Jurkat, Clone E6-1 (cell line): ENCODE data around the gene AFAP1L1. TPM values are rescaled to one million over a fixed set of nuclear protein-coding genes. Genes with fewer than 3 reads are reported as not detected.

ENCODE experiments used
- DNase-seq: peaks from one replicate; pipeline ENCODE4 v3.0.0-alpha.2; 2011; ENCODE audit warnings: low read depth, low spot score
- H3K4me3 ChIP-seq: 2 replicates; pipeline ENCODE4 v1.5.1; 2011; ENCODE audit warnings: mild to moderate bottlenecking, low read length, control low read depth, moderate library complexity
- polyA plus RNA-seq: library from polyadenylated mRNA; unstranded; fragments of >200 nt; gene quantifications from one replicate; pipeline ENCODE4 v1.2.1, GENCODE V29; 2012; ENCODE audit warnings: missing spikeins; ENCODE audit not compliant: insufficient read length, insufficient read depth

The AFAP1L1 gene
- polyA plus RNA-seq, result not detected

- no peak within 1 kb of the TSS for H3K4me3 ChIP-seq
- no peak for DNase-seq
These were observed at the start of gene AFAP1L1 for GRCh38 chr5:149271716-149272563. TSS of gene AFAP1L1 (plus strand) at chr5:149271859. CDS start at chr5:149271969, 110 bp downstream.

GRCh38 chr5:149223081-149223848 lies 48.4 kb upstream of the AFAP1L1 start:
- DNase-seq, result no peak
- no peak overlapping the region for H3K4me3 ChIP-seq

DNA sequence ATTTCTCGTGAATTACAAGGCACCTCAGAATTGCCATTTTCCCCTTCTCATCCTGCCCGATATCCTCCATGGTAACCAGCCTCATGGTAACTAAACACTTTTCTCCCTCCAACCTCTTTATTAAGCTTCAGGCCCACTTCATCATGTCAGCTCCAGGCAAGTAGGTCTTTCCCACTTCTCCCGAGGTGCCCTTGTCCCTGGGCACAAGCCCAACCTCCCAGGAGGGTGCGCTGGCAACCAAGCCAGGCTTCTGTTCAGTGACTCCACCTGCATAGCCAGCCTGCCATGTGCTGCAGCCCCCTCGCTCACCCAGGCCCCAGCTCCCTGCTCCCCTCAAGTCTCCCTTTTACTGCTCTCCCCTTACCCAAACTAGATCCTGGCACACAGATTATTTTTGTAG lies 47.4 kb upstream of the AFAP1L1 start:
- H3K4me3 ChIP-seq, result no peak overlapping the region
- DNase-seq, result no peak

DNA sequence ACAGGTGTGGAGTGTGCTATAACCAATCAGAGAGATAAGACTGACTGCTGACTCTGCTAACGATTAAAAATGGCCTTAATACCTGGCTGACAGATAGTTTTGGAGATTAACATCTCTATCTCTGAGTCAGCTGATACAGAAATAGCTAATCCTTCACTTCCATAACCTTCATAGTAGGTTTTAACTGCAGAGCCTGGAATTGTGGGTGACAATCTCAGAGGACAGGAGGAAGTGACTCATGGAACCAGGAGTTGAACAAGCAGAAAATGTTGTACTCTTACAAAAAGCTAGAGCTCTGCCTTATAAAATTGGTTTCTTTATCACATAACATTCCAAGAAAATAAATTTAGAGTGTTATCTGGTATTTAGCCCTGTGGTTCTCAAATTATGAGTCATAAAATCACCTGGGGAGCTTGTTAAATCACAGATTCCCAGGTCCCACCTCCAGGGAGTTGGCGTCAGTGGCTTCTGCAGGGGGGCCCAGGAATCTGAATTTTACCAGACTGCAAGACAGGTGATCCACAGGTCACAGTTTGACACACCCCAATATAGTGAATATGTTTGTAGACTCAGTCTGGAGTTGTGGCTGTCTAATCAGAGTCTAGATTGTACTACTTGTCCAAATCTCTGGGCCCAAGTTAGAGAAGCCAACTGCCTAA lies 44.4 kb upstream of the AFAP1L1 start:
- DNase-seq, result no peak
- no peak overlapping the region for H3K4me3 ChIP-seq

GRCh38 chr5:149228618-149229297 lies 42.9 kb upstream of the AFAP1L1 start:
- H3K4me3 ChIP-seq, result no peak overlapping the region
- no peak for DNase-seq

- H3K4me3 ChIP-seq, result no peak overlapping the region
- DNase-seq, result no peak
These were observed 42.2 kb upstream of the AFAP1L1 start for GRCh38 chr5:149229298-149229937.

- DNase-seq, result no peak
These were observed 35.8 kb upstream of the AFAP1L1 start for GRCh38 chr5:149235841-149236240.

DNA sequence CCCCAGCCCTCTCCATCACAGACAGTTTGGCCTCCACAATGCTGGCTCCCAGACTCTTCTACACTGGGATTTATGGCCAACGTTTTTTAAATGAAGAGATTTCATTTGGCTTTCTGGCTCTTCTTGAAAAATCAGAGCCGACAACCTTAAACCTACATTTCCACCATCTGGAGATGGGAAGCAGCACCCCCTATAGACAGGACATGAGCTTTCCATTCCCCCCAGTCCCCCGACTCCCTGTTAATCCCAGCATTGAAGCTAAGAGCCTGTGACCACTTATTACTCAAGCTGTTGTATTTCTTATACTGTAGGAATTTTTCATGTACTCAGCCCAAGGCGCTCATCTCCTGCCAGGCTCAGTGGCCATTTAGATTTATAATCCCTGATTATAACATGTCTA lies 34.0 kb upstream of the AFAP1L1 start:
- no peak overlapping the region for H3K4me3 ChIP-seq
- no peak for DNase-seq

More at GRCh38 chr5:149235841-149236240, 35.8 kb upstream of the AFAP1L1 start:
- no peak overlapping the region for H3K4me3 ChIP-seq

GRCh38 chr5:149238540-149238939 lies 33.1 kb upstream of the AFAP1L1 start:
- no peak for DNase-seq
- H3K4me3 ChIP-seq, result no peak overlapping the region

GRCh38 chr5:149239917-149240316 lies 31.7 kb upstream of the AFAP1L1 start:
- no peak for DNase-seq
- no peak overlapping the region for H3K4me3 ChIP-seq

DNA sequence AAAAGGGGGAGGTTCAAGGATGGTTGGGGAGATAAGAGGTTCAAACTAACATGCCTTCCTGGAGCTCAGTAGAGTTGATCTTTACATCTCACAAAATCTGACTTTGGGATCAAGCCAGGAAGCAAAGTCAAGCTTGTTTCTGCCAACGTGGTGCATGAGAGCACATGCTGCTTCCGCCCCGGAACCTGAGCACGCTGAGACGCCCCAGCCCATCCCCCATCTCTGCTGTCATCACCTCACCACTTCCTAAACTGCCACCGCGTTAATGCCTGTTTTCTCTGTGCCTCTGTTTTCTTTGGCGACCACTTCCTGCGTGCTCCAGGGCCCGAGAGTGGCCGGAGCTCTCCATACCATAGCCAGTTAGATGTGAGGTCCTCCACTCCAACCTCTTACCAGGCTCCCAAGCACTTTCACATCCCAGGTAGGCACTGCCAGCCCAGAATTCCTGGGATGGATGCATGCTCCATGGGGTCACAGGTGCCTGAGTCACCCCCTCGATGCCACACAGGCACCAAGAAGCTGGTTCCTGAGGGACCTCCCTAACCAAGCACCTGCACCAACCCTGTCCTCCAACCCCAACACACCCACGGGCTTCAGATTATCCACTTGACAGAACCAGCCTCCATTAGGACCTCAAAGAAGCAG lies 31.2 kb upstream of the AFAP1L1 start:
- H3K4me3 ChIP-seq, result peak overlapping the region; percentile 24
- DNase-seq, result peak; percentile 93

DNA sequence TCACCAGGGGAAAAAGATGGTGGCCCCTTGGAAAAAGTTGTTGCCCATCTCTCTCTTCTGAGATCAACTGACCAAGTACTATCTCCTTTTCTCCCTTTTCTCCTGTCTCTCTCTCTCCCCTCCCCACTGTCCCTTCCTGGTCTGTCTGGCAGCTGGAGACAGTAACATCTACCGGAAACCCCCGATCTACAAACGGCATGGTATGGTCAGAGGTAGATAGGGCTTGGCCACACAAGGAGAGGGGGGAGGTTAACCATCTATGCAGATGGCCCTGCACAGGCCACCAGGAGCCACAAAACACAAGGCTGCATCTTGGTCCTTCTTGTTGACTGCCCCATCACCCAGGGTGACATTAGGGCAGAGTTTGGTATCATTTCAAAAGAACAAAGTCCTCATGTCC lies 29.3 kb upstream of the AFAP1L1 start:
- DNase-seq, result no peak
- H3K4me3 ChIP-seq, result no peak overlapping the region

GRCh38 chr5:149246906-149247305 lies 24.8 kb upstream of the AFAP1L1 start:
- no peak for DNase-seq
- no peak overlapping the region for H3K4me3 ChIP-seq

DNA sequence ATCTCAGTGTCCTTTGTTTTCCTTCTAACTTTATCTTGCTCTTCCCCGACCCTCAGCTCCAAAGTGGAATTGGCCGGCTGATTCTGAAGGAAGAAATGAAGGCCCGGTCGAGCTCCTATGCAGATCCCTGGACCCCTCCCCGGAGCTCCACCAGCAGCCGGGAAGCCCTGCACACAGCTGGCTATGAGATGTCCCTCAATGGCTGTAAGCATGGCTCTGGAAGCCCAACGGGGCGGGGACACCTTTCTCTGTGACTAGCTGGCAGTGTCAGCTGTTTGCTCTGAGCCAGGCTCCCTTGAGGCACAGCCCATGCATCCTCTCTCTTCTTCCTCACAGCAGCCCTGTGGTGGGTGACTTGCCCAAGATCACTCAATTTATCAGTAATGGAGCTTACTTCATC lies 23.9 kb upstream of the AFAP1L1 start:
- no peak for DNase-seq

GRCh38 chr5:149251546-149251945 lies 20.1 kb upstream of the AFAP1L1 start:
- H3K4me3 ChIP-seq, result no peak overlapping the region
- DNase-seq, result no peak

More for the DNA sequence above, 23.9 kb upstream of the AFAP1L1 start:
- no peak overlapping the region for H3K4me3 ChIP-seq

DNA sequence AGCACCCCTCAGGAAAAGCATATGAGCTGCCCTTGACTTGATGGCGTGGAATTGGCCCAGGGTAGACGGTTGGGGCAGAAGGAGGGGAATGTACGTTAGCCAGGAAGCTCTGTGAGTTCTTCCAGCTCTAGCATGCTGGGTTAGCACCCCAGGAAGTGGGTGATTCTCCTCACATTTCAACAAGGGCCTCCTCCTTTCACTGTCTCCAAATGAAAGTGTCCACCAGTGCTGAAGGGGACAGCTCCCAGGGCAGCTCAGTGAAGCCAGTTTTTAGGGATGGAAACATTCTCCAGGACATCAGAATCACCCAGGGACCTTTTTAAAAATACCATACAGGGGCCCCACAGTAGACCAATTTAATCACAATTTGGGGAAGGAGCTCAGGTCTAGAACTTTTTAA lies 17.2 kb upstream of the AFAP1L1 start:
- peak; percentile 37 for DNase-seq
- H3K4me3 ChIP-seq, result no peak overlapping the region

GRCh38 chr5:149256451-149256850 lies 15.2 kb upstream of the AFAP1L1 start:
- no peak overlapping the region for H3K4me3 ChIP-seq
- DNase-seq, result no peak

DNA sequence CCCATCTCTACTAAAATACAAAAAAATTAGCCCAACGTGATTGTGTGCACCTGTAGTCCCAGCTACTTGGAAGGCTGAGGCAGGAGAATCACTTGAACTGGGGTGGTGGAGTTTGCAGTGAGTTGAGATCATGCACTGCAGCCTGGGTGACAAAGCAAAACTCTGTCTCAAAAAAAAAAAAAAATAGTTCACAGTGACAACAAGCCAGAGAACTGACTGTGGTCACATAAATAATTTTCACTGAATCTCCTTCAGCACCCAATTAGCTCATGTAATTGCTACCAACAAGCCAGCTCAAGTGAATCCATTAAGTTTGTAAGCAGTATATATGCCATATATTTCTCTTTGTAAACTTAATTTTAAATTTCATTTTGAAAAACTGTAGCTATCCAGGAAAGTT lies 14.5 kb upstream of the AFAP1L1 start:
- H3K4me3 ChIP-seq, result no peak overlapping the region

More for the DNA sequence above, 14.5 kb upstream of the AFAP1L1 start:
- no peak for DNase-seq
